ENCODE results near the gene CCR7. TPM values are rescaled to one million over a fixed set of nuclear protein-coding genes. Genes with fewer than 3 reads are reported as not detected.

Gene CCR7
- total and polyA plus RNA-seq, 2 of the 13 experiments (the other 11 are each of a cell fraction or from before 2014, with no cell fraction given), result 0.04 to 0.53 TPM

GRCh38 chr17:40598619-40599467 lies 33.6 kb upstream of the CCR7 start:
- BruUV-seq (replicated peaks), result no TSS peak
- 50% methylated on average over 20 of the region's 20 CpGs for WGBS (ENCODE audit: low lambda C conversion rate)
- CTCF ChIA-PET (ENCODE audit: low intra/inter-chr PET ratio, low total read pairs), result no interaction called here
- peak; percentile 63; the same call in 1 of the 2 replicates for TF ChIP-seq ZNF281 (CRISPR knock-in tag; IDR thresholded peaks at IDR 0.05; ENCODE audit: borderline replicate concordance)
- 0 out of 2 replicates have a peak, but pooled peaks have one; percentile 46 for TF ChIP-seq ZNF704 (CRISPR knock-in tag; IDR thresholded peaks at IDR 0.05; ENCODE audit: borderline replicate concordance)
- TF ChIP-seq RFX3 (CRISPR knock-in tag; IDR thresholded peaks at IDR 0.05), result no peak
- TF ChIP-seq ATRX (CRISPR knock-in tag; IDR thresholded peaks at IDR 0.05; ENCODE audit: borderline replicate concordance), result no peak
- TF ChIP-seq THAP11 (CRISPR knock-in tag; IDR thresholded peaks at IDR 0.05), result no peak
- peak; percentile 71; the same call in 1 of the 2 replicates for TF ChIP-seq MAX (IDR thresholded peaks at IDR 0.05)
- TF ChIP-seq MLX (CRISPR knock-in tag; IDR thresholded peaks at IDR 0.05), result peak; percentile 39; the same call in 1 of the 2 replicates
- TF ChIP-seq HNF4G (IDR thresholded peaks at IDR 0.05; ENCODE audit: borderline replicate concordance, low read depth, low read length), result peak; percentile 46; the same call in 1 of the 2 replicates
- TF ChIP-seq HNF4G (CRISPR knock-in tag; IDR thresholded peaks at IDR 0.05; ENCODE audit: borderline replicate concordance, low read depth), result no peak
- 0 out of 2 replicates have a peak, but pooled peaks have one; percentile 62 for TF ChIP-seq ZNF224 (CRISPR knock-in tag; IDR thresholded peaks at IDR 0.05)
- TF ChIP-seq ZNF180 (CRISPR knock-in tag; IDR thresholded peaks at IDR 0.05; ENCODE audit: borderline replicate concordance, low read depth), result no peak
- TF ChIP-seq KLF13 (CRISPR knock-in tag; IDR thresholded peaks at IDR 0.05), result no peak
- 0 out of 2 replicates have a peak, but pooled peaks have one; percentile 22 for TF ChIP-seq MYPOP (CRISPR knock-in tag; IDR thresholded peaks at IDR 0.05)
- peak; percentile 15; the same call in 1 of the 2 replicates for TF ChIP-seq DRAP1 (CRISPR knock-in tag; IDR thresholded peaks at IDR 0.05)
- no peak for TF ChIP-seq ZNF598 (CRISPR knock-in tag; IDR thresholded peaks at IDR 0.05; ENCODE audit: borderline replicate concordance)
- TF ChIP-seq ZNF546 (CRISPR knock-in tag; conservative IDR thresholded peaks at IDR 0.05), result no peak
- TF ChIP-seq FOXJ3 (CRISPR knock-in tag; IDR thresholded peaks at IDR 0.05; ENCODE audit: borderline replicate concordance), result 0 out of 2 replicates have a peak, but pooled peaks have one; percentile 18

More at GRCh38 chr17:40598619-40599467, 33.6 kb upstream of the CCR7 start:
- ATAC-seq (no peak), DNase-seq (ENCODE audit: low spot score) (no peak), FAIRE-seq (no peak)
- peaks cover 1 to 3% of the 10 kb centered on the region in 2 experiments; a peak in 1 of 5 replicates for H3K27me3 ChIP-seq (ENCODE audit: control insufficient read depth in 1 of 2, insufficient read depth in 2 of 2, low read length in 2 of 2)
- H3K9me3 ChIP-seq (ENCODE audit: low read length), result no peaks in the 10 kb centered on the region
- POLR2A ChIA-PET, result no interaction called here
- intact Hi-C loops (cut with micrococcal nuclease; ENCODE audit: unreplicated experiment), result no loop called here
- no peaks in the 10 kb centered on the region for H3K36me3 ChIP-seq (replicated peaks in 1 of 2; ENCODE audit: control insufficient read depth in 1 of 2, insufficient read depth in 2 of 2, low read length in 2 of 2)
- peak overlapping the region; percentile 37 for H2AFZ ChIP-seq (ENCODE audit: low read length)
- peak overlapping the region; percentile 43 for H3K4me2 ChIP-seq (ENCODE audit: low read depth, low read length)
- no peaks in the 10 kb centered on the region for H4K20me1 ChIP-seq (ENCODE audit: insufficient read depth, low read length)
- H3K4me1 ChIP-seq (ENCODE audit: insufficient read depth, low read length), result peaks cover 39% of the 10 kb centered on the region
- no peak overlapping the region for H3K9ac ChIP-seq (ENCODE audit: insufficient read depth, low read depth, low read length)
- in situ Hi-C loops (cut with HindIII; ENCODE audit: extremely low pct_ligation_motif_present, low pct_unique_long_range_greater_than_20kb), result no loop called here
- H3K79me2 ChIP-seq (ENCODE audit: insufficient read depth, low read length), result no peaks in the 10 kb centered on the region
- no peak overlapping the region; a peak in 1 of 6 replicates for H3K4me3 ChIP-seq (replicated peaks in 1 of 3; ENCODE audit: insufficient read depth in 1 of 3, low read depth in 2 of 3, low read length in 3 of 3)
- no peak overlapping the region for H3K27ac ChIP-seq (ENCODE audit: extremely low read length, insufficient read depth, low read length)
